Fibroblast of lung (primary cell): ENCODE data around the gene EMC8.

Experiments used
- CTCF ChIP-seq, 2 donors: IDR thresholded peaks in 1 of 2; conservative IDR thresholded peaks in 1 of 2; 1 replicate in 1 of 2; 2 replicates in 1 of 2; pipeline ENCODE4 v1.5.1; 2011 to 2012; ENCODE audit warnings: low read length in 2 of 2, control low read depth in 1 of 2, inconsistent platforms in 1 of 2, low read depth in 1 of 2, mild to moderate bottlenecking in 1 of 2
- EZH2 ChIP-seq: IDR thresholded peaks from 2 replicates; pipeline ENCODE4 v1.5.1; 2012; ENCODE audit warnings: low read length, control low read depth, mild to moderate bottlenecking; ENCODE audit errors: missing control alignments

- TF ChIP-seq CTCF (conservative IDR thresholded peaks at IDR 0.05 in 1 of 2, IDR thresholded peaks at IDR 0.05 in 1 of 2; ENCODE audit: low read depth in 1 of 2, low read length in 2 of 2) (no peak), EZH2 (no peak)
Measured at GRCh38 chr16:85735225-85735635, 64.1 kb downstream of the EMC8 start.
